Activated B cell treated with CpG ODN at 0.5 μM for 24 hours (primary cell): ENCODE measurements around the gene BSG. TPM values are rescaled to one million over a fixed set of nuclear protein-coding genes. Genes with fewer than 3 reads are reported as not detected.
"Not testable (repeated sequence)": the region's sequence is repeated elsewhere in the genome, so short reads cannot be mapped to it uniquely, and the experiment has no call there.

Experiments
- ATAC-seq: fragments of 200-7000 bp; cut with Tn5 transposase; one replicate; pipeline ENCODE4 v1.10.0; 2021; ENCODE audit warnings: low read depth, mild to moderate bottlenecking, moderate library complexity
- CTCF ChIA-PET: fragments of 350-600 bp; sonication (Branson Sonifier 250); formaldehyde crosslinking; loops from one replicate; lab custom pipeline; 2021; ENCODE audit warnings: antibody characterized with exemption; lab: Charles Lee
- POLR2A ChIA-PET: fragments of 350-600 bp; sonication (Branson Sonifier 250); formaldehyde crosslinking; loops from one replicate; lab custom pipeline; 2021; ENCODE audit warnings: antibody characterized with exemption; lab: Charles Lee
- DNase-seq: peaks from one replicate; pipeline ENCODE4 v3.0.0; 2022
- H3K27ac Mint-ChIP-seq: one replicate; pipeline ENCODE4 v1.8.0; 2020; ENCODE audit warnings: mixed read lengths
- H3K27me3 Mint-ChIP-seq: one replicate; pipeline ENCODE4 v1.8.0; 2021; ENCODE audit warnings: mixed read lengths
- H3K36me3 Mint-ChIP-seq: one replicate; pipeline ENCODE4 v1.8.0; 2021; ENCODE audit warnings: low read depth, mixed read lengths
- H3K4me1 Mint-ChIP-seq: one replicate; pipeline ENCODE4 v1.8.0; 2021; ENCODE audit warnings: mixed read lengths
- H3K4me3 Mint-ChIP-seq: one replicate; pipeline ENCODE4 v1.8.0; 2020; ENCODE audit warnings: mild to moderate bottlenecking, mixed read lengths
- H3K9me3 Mint-ChIP-seq: one replicate; pipeline ENCODE4 v1.8.0; 2020; ENCODE audit warnings: mixed read lengths
- intact Hi-C: fragments of 100-400 bp; cut with micrococcal nuclease; formaldehyde crosslinking; loops from one replicate; pipeline ENCODE4 v1.15.1; 2024
- total RNA-seq: library from RNA; stranded (reverse); gene quantifications from 2 replicates; pipeline ENCODE4 v1.2.3, GENCODE V29; 2022
- TF ChIP-seq, protein P1 (sequence below): fragments of 200-600 bp; IDR thresholded peaks from one replicate; pipeline ENCODE4 v1.8.0; 2022; ENCODE audit warnings: antibody characterized with exemption, mild to moderate bottlenecking

BSG gene
- total RNA-seq, 1 donor from 2014 or later, result 150 TPM

GRCh38 chr19:628168-628567, 55.8 kb downstream of the BSG start:
- H3K4me1 Mint-ChIP-seq, result peaks cover 14% of the 10 kb centered on the region
- ChIA-PET CTCF (interaction anchor here (1.1 kb wide), 1 partner anchor 44 kb away, joined by 3 read pairs; no protein-coding TSS in a partner anchor), POLR2A (interaction anchor here (0.7 kb wide), 1 partner anchor 167 kb away, joined by 7 read pairs; no protein-coding TSS in a partner anchor)
- DNase-seq (no peak), ATAC-seq (no peak)
- H3K27me3 Mint-ChIP-seq, result no peaks in the 10 kb centered on the region
- intact Hi-C loops, result no loop called here
- peaks cover 53% of the 10 kb centered on the region for H3K36me3 Mint-ChIP-seq
- no peak overlapping the region for H3K27ac Mint-ChIP-seq
- TF ChIP-seq, protein P1, sequence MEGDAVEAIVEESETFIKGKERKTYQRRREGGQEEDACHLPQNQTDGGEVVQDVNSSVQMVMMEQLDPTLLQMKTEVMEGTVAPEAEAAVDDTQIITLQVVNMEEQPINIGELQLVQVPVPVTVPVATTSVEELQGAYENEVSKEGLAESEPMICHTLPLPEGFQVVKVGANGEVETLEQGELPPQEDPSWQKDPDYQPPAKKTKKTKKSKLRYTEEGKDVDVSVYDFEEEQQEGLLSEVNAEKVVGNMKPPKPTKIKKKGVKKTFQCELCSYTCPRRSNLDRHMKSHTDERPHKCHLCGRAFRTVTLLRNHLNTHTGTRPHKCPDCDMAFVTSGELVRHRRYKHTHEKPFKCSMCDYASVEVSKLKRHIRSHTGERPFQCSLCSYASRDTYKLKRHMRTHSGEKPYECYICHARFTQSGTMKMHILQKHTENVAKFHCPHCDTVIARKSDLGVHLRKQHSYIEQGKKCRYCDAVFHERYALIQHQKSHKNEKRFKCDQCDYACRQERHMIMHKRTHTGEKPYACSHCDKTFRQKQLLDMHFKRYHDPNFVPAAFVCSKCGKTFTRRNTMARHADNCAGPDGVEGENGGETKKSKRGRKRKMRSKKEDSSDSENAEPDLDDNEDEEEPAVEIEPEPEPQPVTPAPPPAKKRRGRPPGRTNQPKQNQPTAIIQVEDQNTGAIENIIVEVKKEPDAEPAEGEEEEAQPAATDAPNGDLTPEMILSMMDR, result no peak
- no peak overlapping the region for H3K4me3 Mint-ChIP-seq
- H3K9me3 Mint-ChIP-seq, result no peaks in the 10 kb centered on the region

GRCh38 chr19:629515-629914, 57.1 kb downstream of the BSG start:
- H3K9me3 Mint-ChIP-seq, H3K4me3 Mint-ChIP-seq, POLR2A ChIA-PET, H3K27me3 Mint-ChIP-seq, intact Hi-C loops, CTCF ChIA-PET, DNase-seq, ATAC-seq, H3K27ac Mint-ChIP-seq: not testable (repeated sequence)
- H3K36me3 Mint-ChIP-seq, result peaks cover 44% of the 10 kb centered on the region
- H3K4me1 Mint-ChIP-seq, result peaks cover 22% of the 10 kb centered on the region

DNA sequence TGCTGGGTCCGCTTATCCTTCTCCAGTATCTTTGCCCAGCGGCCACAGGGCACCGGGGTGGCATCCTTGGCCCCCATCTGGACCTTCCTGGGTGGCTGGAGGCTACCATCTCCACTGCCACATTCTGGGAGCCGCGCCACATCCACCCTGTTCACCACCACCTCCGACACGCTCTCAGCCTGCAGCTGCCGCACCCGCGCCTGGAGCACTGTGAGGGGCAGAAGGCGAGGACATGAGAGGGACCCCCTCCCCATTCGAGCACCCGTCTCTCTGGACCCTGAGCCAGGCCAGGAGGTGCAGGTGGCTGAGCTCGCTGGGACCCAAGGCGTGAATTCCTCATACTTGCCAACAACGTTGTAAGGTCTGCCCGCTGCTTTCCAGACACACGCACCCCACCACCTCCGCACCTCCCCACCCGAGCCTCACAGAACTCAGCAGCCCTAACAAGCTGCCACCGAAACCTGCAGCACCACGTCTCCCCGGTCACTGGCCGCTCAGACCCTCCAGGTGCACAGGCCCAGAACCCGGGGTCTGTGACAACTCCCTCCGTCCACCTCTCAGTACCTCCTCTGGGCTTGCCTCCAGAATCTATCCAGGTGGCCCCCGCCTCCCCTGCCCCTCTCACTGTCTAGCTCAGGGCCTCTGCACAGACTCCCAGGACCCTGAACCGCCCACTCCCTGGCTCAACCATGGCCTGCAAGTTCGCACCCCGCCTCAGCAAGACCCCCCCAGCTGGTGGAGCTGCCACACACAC, 57.7 kb downstream of the BSG start:
- Mint-ChIP-seq H3K36me3 (peaks cover 42% of the 10 kb centered on the region), H3K9me3 (no peaks in the 10 kb centered on the region), H3K4me1 (peaks cover 22% of the 10 kb centered on the region), H3K4me3 (no peak overlapping the region), H3K27ac (no peak overlapping the region), H3K27me3 (no peaks in the 10 kb centered on the region)
- TF ChIP-seq, protein P1, result no peak
- no peak for ATAC-seq
- intact Hi-C loops, result loop anchor here (5.0 kb wide), 1 partner anchor 118 kb away; no protein-coding TSS in a partner anchor
- DNase-seq, result no peak
- POLR2A ChIA-PET, result no interaction called here
- CTCF ChIA-PET, result no interaction called here

- peaks cover 32% of the 10 kb centered on the region for H3K4me1 Mint-ChIP-seq
- no peaks in the 10 kb centered on the region for H3K9me3 Mint-ChIP-seq
- TF ChIP-seq, protein P1, result no peak
- peaks cover 30% of the 10 kb centered on the region for H3K36me3 Mint-ChIP-seq
- no peaks in the 10 kb centered on the region for H3K27me3 Mint-ChIP-seq
- peak overlapping the region; percentile 93 for H3K27ac Mint-ChIP-seq
- ChIA-PET POLR2A (interaction anchor here (1.1 kb wide), 2 partner anchors 31 to 49 kb away, joined by 3 to 4 read pairs; no protein-coding TSS in a partner anchor), CTCF (no interaction called here)
- peak overlapping the region; percentile 95 for H3K4me3 Mint-ChIP-seq
- peak; percentile 50 for DNase-seq
- intact Hi-C loops, result loop anchor here (1.0 to 5.0 kb wide), 6 partner anchors 22 to 120 kb away; partner anchors contain the start of genes BSG, HCN2 and RNF126
- ATAC-seq, result peak; percentile 8
Measured at GRCh38 chr19:632579-633067, 60.2 kb downstream of the BSG start.

Other genes with a start within 250 kb of the BSG start
- gene MIER2, start 227.8 kb upstream of the BSG start, total RNA-seq, result 14.6 and 15.0 TPM in 2 replicates
- gene C2CD4C, start 163.4 kb upstream of the BSG start, total RNA-seq, result not detected in 2 replicates
- 0.24 TPM in 1 of 2 replicates, not detected in the other for gene SHC2, start 111.6 kb upstream of the BSG start, total RNA-seq
- gene MADCAM1, start 76.1 kb upstream of the BSG start, total RNA-seq, result 0.40 and 0.76 TPM in 2 replicates
- gene TPGS1, start 65.1 kb upstream of the BSG start, total RNA-seq, result 20.3 and 23.8 TPM in 2 replicates
- 19.8 and 23.1 TPM in 2 replicates for gene CDC34, start 40.8 kb upstream of the BSG start, total RNA-seq
- 0.22 TPM in 1 of 2 replicates, not detected in the other for gene GZMM, start 28.5 kb upstream of the BSG start, total RNA-seq
- gene HCN2, start 17.3 kb downstream of the BSG start, total RNA-seq, result 0.13 and 0.17 TPM in 2 replicates
- 54.7 and 58.2 TPM in 2 replicates for gene POLRMT, start 60.9 kb downstream of the BSG start, total RNA-seq
- gene FGF22, start 67.3 kb downstream of the BSG start, total RNA-seq, result 0.64 and 0.73 TPM in 2 replicates
- gene RNF126, start 90.6 kb downstream of the BSG start, total RNA-seq, result 75.9 and 82.7 TPM in 2 replicates
- gene FSTL3, start 103.8 kb downstream of the BSG start, total RNA-seq, result 2.1 and 2.2 TPM in 2 replicates
- not detected in 2 replicates for gene PRSS57, start 122.9 kb downstream of the BSG start, total RNA-seq
- not detected in 2 replicates for gene PALM, start 136.3 kb downstream of the BSG start, total RNA-seq
- not detected in 2 replicates for gene MISP, start 178.5 kb downstream of the BSG start, total RNA-seq
- 404 and 417 TPM in 2 replicates for gene PTBP1, start 224.9 kb downstream of the BSG start, total RNA-seq
- gene PLPPR3, start 249.4 kb downstream of the BSG start, total RNA-seq, result not detected in 2 replicates